Measurements from ENCODE around the gene UBXN4. TPM values are rescaled to one million over a fixed set of nuclear protein-coding genes. Genes with fewer than 3 reads are reported as not detected.
"Not testable (repeated sequence)": the region's sequence is repeated elsewhere in the genome, so short reads cannot be mapped to it uniquely, and the experiment has no call there.

Gene UBXN4
- total RNA-seq: 100 to 1,000 TPM; 115 to 158 (median 145) TPM
- polyA plus RNA-seq: 100 to 1,000 TPM in 1 of 2 donors, 10 to 100 TPM in 1; 83.7 to 103 TPM
- 142 reads per million, percentile 89 among the genes with 10 or more reads in this experiment for total RNA-seq

GRCh38 chr2:135741395-135742324 is at the start of gene UBXN4:
Gene UBXN4 (plus strand): TSS chr2:135741855. CDS start chr2:135741930, 75 bp downstream.
- peak; percentile 73 to 93 (median 88) for DNase-seq
- CTCF ChIA-PET: interaction anchor here (0.5 kb wide), 1 partner anchor 172 kb away, joined by 3 read pairs; no protein-coding TSS in a partner anchor
- Mint-ChIP-seq H3K9me3 (peaks cover 0 to 5% (median 0%) of the 10 kb centered on the region in 11 donors), H3K4me1 (peaks cover 24 to 47% (median 43%) of the 10 kb centered on the region in 7 donors), H3K27ac (peak within 1 kb of the TSS; percentile 89 to 99 (median 95)), H3K36me3 (peaks cover 0 to 16% (median 7%) of the 10 kb centered on the region in 5 donors), H3K4me3 (peak within 1 kb of the TSS; percentile 92 to 98 (median 95)), H3K27me3 (no peaks in the 10 kb centered on the region)
- peak; percentile 95 for ATAC-seq
- POLR2A ChIA-PET: interaction anchor here (1.0 to 1.6 kb wide), 3 partner anchors 18 to 824 kb away, joined by 3 read pairs; partner anchors contain the start of genes R3HDM1 and ZRANB3
- H3K4me1 ChIP-seq (ENCODE audit: control insufficient read depth in 2 of 2, insufficient read depth in 2 of 2, low read length in 2 of 2): peaks cover 20 to 22% of the 10 kb centered on the region in 2 donors
- H3K27ac ChIP-seq (ENCODE audit: low read depth, low read length): peak within 1 kb of the TSS; percentile 97
- no peaks in the 10 kb centered on the region for H3K27me3 ChIP-seq (ENCODE audit: control insufficient read depth in 2 of 2, insufficient read depth in 2 of 2, low read length in 2 of 2)
- peak within 1 kb of the TSS; percentile 88 for H3K4me3 ChIP-seq (ENCODE audit: low read length)
- H3K9me3 ChIP-seq (ENCODE audit: control insufficient read depth in 2 of 3, low read length in 3 of 3): no peaks in the 10 kb centered on the region
- intact Hi-C loops (cut with micrococcal nuclease): loop anchor here (1.0 to 10.0 kb wide), 13 partner anchors 135 to 1621 kb away; partner anchors contain the start of genes CCNT2 (in 2 of the 2), MCM6 (in 2 of the 2), CXCR4 (in 1 of the 2) and DARS1 (in 1 of the 2)
- peaks cover 0 to 6% (median 0%) of the 10 kb centered on the region in 3 experiments for H3K36me3 ChIP-seq (ENCODE audit: control insufficient read depth in 2 of 3, insufficient read depth in 3 of 3, low read length in 3 of 3)

GRCh38 chr2:135694711-135695110 is 46.9 kb upstream of the UBXN4 start:
- H3K27ac ChIP-seq (ENCODE audit: low read depth, low read length): no peak overlapping the region
- peaks cover 5 to 33% (median 24%) of the 10 kb centered on the region in 7 donors for H3K4me1 Mint-ChIP-seq
- no peaks in the 10 kb centered on the region for H3K9me3 ChIP-seq (ENCODE audit: control insufficient read depth in 2 of 3, low read length in 3 of 3)
- H3K36me3 ChIP-seq (ENCODE audit: control insufficient read depth in 2 of 3, insufficient read depth in 3 of 3, low read length in 3 of 3): no peaks in the 10 kb centered on the region
- no peak for DNase-seq
- intact Hi-C loops (cut with micrococcal nuclease): no loop called here
- POLR2A ChIA-PET: interaction anchor here (0.5 kb wide), 1 partner anchor 646 kb away, joined by 3 read pairs; no protein-coding TSS in a partner anchor
- no peak overlapping the region for H3K4me3 Mint-ChIP-seq
- H3K27me3 Mint-ChIP-seq: no peaks in the 10 kb centered on the region
- H3K4me1 ChIP-seq (ENCODE audit: control insufficient read depth in 2 of 2, insufficient read depth in 2 of 2, low read length in 2 of 2): peaks cover 0 to 9% of the 10 kb centered on the region in 2 donors
- no peaks in the 10 kb centered on the region for H3K27me3 ChIP-seq (ENCODE audit: control insufficient read depth in 2 of 2, insufficient read depth in 2 of 2, low read length in 2 of 2)
- H3K4me3 ChIP-seq (ENCODE audit: low read length): no peak overlapping the region
- no peak for ATAC-seq
- CTCF ChIA-PET: interaction anchor here (0.9 kb wide), 1 partner anchor 15 kb away, joined by 3 read pairs; no protein-coding TSS in a partner anchor
- H3K9me3 Mint-ChIP-seq: no peaks in the 10 kb centered on the region
- peak overlapping the region in 3 of 9 donors; percentile 31 to 66 (median 44) for H3K27ac Mint-ChIP-seq
- H3K36me3 Mint-ChIP-seq: peaks cover 12 to 26% (median 22%) of the 10 kb centered on the region in 5 donors

GRCh38 chr2:135698838-135699237 is 42.8 kb upstream of the UBXN4 start:
- no peak overlapping the region for H3K27ac ChIP-seq (ENCODE audit: low read depth, low read length)
- no peak overlapping the region for H3K4me3 Mint-ChIP-seq

DNA sequence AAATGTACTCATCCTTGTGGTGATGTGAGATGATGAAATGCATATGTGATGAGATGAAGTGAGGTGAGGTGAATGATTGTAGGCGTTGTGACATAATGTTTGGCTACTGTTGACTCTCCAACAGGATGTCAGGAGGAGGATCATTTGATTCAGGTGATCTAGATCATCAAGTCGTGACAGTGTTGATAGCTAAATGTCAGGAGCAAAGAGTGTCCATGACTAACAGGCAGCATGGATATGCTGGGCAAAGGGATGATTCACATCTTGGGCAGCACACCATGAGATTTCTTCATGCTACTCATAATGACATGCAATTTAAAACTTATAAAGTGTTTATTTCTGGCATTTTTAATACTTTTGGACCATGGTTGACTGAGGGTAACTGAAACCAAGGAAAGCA is 40.2 kb upstream of the UBXN4 start:
- peak overlapping the region in 2 of 9 donors; percentile 17 for H3K27ac Mint-ChIP-seq
- H3K36me3 ChIP-seq (ENCODE audit: control insufficient read depth in 2 of 3, insufficient read depth in 3 of 3, low read length in 3 of 3): peaks cover 0 to 3% (median 0%) of the 10 kb centered on the region in 3 experiments
- no peaks in the 10 kb centered on the region for H3K4me1 ChIP-seq (ENCODE audit: control insufficient read depth in 2 of 2, insufficient read depth in 2 of 2, low read length in 2 of 2)
- H3K9me3 Mint-ChIP-seq: no peaks in the 10 kb centered on the region
- no peaks in the 10 kb centered on the region for H3K27me3 Mint-ChIP-seq
- no peak for ATAC-seq
- H3K4me3 Mint-ChIP-seq: no peak overlapping the region
- H3K27me3 ChIP-seq (ENCODE audit: control insufficient read depth in 2 of 2, insufficient read depth in 2 of 2, low read length in 2 of 2): no peaks in the 10 kb centered on the region
- no peak overlapping the region for H3K4me3 ChIP-seq (ENCODE audit: low read length)
- no peak for DNase-seq
- peaks cover 0 to 7% (median 4%) of the 10 kb centered on the region in 5 donors for H3K36me3 Mint-ChIP-seq
- H3K27ac ChIP-seq (ENCODE audit: low read depth, low read length): no peak overlapping the region
- no peaks in the 10 kb centered on the region for H3K9me3 ChIP-seq (ENCODE audit: control insufficient read depth in 2 of 3, low read length in 3 of 3)
- no peaks in the 10 kb centered on the region for H3K4me1 Mint-ChIP-seq
- intact Hi-C loops (cut with micrococcal nuclease): no loop called here
- ChIA-PET POLR2A (no interaction called here), CTCF (no interaction called here)

More at GRCh38 chr2:135698838-135699237, 42.8 kb upstream of the UBXN4 start:
- intact Hi-C loops (cut with micrococcal nuclease): no loop called here
- ATAC-seq (no peak), DNase-seq (no peak)
- Mint-ChIP-seq H3K27ac (peak overlapping the region in 1 of 9 donors; percentile 0), H3K9me3 (no peaks in the 10 kb centered on the region), H3K27me3 (no peaks in the 10 kb centered on the region), H3K36me3 (peaks cover 16 to 23% (median 18%) of the 10 kb centered on the region in 5 donors), H3K4me1 (peaks cover 0 to 14% (median 11%) of the 10 kb centered on the region in 7 donors)
- CTCF ChIA-PET: no interaction called here
- no peaks in the 10 kb centered on the region for H3K4me1 ChIP-seq (ENCODE audit: control insufficient read depth in 2 of 2, insufficient read depth in 2 of 2, low read length in 2 of 2)
- H3K36me3 ChIP-seq (ENCODE audit: control insufficient read depth in 2 of 3, insufficient read depth in 3 of 3, low read length in 3 of 3): no peaks in the 10 kb centered on the region
- H3K9me3 ChIP-seq (ENCODE audit: control insufficient read depth in 2 of 3, low read length in 3 of 3): no peaks in the 10 kb centered on the region
- POLR2A ChIA-PET: no interaction called here
- H3K27me3 ChIP-seq (ENCODE audit: control insufficient read depth in 2 of 2, insufficient read depth in 2 of 2, low read length in 2 of 2): no peaks in the 10 kb centered on the region
- H3K4me3 ChIP-seq (ENCODE audit: low read length): no peak overlapping the region

- peaks cover 0 to 8% (median 4%) of the 10 kb centered on the region in 5 donors for H3K36me3 Mint-ChIP-seq
- Histone ChIP-seq H3K4me3 (ENCODE audit: low read length) (no peak overlapping the region), H3K27me3 (ENCODE audit: control insufficient read depth in 2 of 2, insufficient read depth in 2 of 2, low read length in 2 of 2) (no peaks in the 10 kb centered on the region), H3K9me3 (ENCODE audit: control insufficient read depth in 2 of 3, low read length in 3 of 3) (no peaks in the 10 kb centered on the region), H3K36me3 (ENCODE audit: control insufficient read depth in 2 of 3, insufficient read depth in 3 of 3, low read length in 3 of 3) (peaks cover 0 to 3% (median 0%) of the 10 kb centered on the region in 3 experiments), H3K4me1 (ENCODE audit: control insufficient read depth in 2 of 2, insufficient read depth in 2 of 2, low read length in 2 of 2) (no peaks in the 10 kb centered on the region), H3K27ac (ENCODE audit: low read depth, low read length) (no peak overlapping the region)
- H3K9me3 Mint-ChIP-seq: no peaks in the 10 kb centered on the region
- no peak for ATAC-seq
- no peak overlapping the region for H3K27ac Mint-ChIP-seq
- intact Hi-C loops (cut with micrococcal nuclease): no loop called here
- no peaks in the 10 kb centered on the region for H3K27me3 Mint-ChIP-seq
- POLR2A ChIA-PET: no interaction called here
- CTCF ChIA-PET: interaction anchor here (0.6 to 2.0 kb wide), 2 partner anchors 582 to 698 kb away, joined by 3 to 5 read pairs; no protein-coding TSS in a partner anchor
- H3K4me3 Mint-ChIP-seq: no peak overlapping the region
- H3K4me1 Mint-ChIP-seq: no peaks in the 10 kb centered on the region
- DNase-seq: no peak
These were observed 38.4 kb upstream of the UBXN4 start for GRCh38 chr2:135703300-135703699.

DNA sequence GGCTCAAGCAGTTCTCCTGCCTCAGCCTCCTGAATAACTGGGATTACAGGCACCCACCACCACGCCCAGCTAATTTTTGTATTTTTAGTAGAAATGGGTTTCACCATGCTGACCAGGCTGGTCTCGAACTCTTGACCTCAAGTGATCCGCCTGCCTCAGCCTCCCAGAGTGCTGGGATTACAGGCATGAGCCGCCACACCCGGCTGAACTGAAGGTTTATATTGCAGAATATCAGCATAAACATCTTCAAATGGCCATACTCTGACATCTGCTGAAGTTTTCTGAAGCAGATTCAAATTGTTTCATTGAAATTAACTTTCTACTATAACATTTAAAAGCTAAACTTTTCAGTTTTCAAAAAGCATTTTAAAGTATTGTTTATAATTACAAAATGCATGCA is 37.6 kb upstream of the UBXN4 start:
- intact Hi-C loops (cut with micrococcal nuclease); H3K4me3 ChIP-seq (ENCODE audit: low read length); H3K27ac ChIP-seq (ENCODE audit: low read depth, low read length); H3K4me1 Mint-ChIP-seq; H3K36me3 ChIP-seq (ENCODE audit: control insufficient read depth in 2 of 3, insufficient read depth in 3 of 3, low read length in 3 of 3); H3K9me3 Mint-ChIP-seq; ATAC-seq; DNase-seq; H3K36me3 Mint-ChIP-seq; H3K27me3 Mint-ChIP-seq; H3K27ac Mint-ChIP-seq; H3K4me3 Mint-ChIP-seq; H3K4me1 ChIP-seq (ENCODE audit: control insufficient read depth in 2 of 2, insufficient read depth in 2 of 2, low read length in 2 of 2); H3K9me3 ChIP-seq (ENCODE audit: control insufficient read depth in 2 of 3, low read length in 3 of 3); H3K27me3 ChIP-seq (ENCODE audit: control insufficient read depth in 2 of 2, insufficient read depth in 2 of 2, low read length in 2 of 2); POLR2A ChIA-PET: not testable (repeated sequence)
- CTCF ChIA-PET: interaction anchor here (0.6 to 2.0 kb wide), 3 partner anchors 583 to 699 kb away, joined by 3 to 5 read pairs (median 4); no protein-coding TSS in a partner anchor

All from naive thymus-derived CD4-positive, alpha-beta T cell (primary cell).